Epithelial cell of esophagus (primary cell): Measurements from ENCODE around the gene OR5H15.
A peak's percentile ranks its signal among the peaks of the same experiment; 100 is the strongest.

Source experiments
- DNase-seq: peaks from one replicate; pipeline ENCODE4 v3.0.0; 2010; ENCODE audit warnings: low read depth
- H3K4me3 ChIP-seq: 2 replicates; pipeline ENCODE4 v1.5.1; 2011; ENCODE audit warnings: mild to moderate bottlenecking, low read length, control low read depth
- TF ChIP-seq, protein P1 (sequence below): IDR thresholded peaks from 2 replicates; pipeline ENCODE4 v1.5.1; 2011; ENCODE audit warnings: low read depth, mild to moderate bottlenecking, low read length, control low read depth, inconsistent platforms; ENCODE audit not compliant: insufficient read depth; ENCODE audit errors: missing control alignments

The OR5H15 gene

GRCh38 chr3:98199020-98199419 is 32.5 kb downstream of the OR5H15 start:
- TF ChIP-seq, protein P1, sequence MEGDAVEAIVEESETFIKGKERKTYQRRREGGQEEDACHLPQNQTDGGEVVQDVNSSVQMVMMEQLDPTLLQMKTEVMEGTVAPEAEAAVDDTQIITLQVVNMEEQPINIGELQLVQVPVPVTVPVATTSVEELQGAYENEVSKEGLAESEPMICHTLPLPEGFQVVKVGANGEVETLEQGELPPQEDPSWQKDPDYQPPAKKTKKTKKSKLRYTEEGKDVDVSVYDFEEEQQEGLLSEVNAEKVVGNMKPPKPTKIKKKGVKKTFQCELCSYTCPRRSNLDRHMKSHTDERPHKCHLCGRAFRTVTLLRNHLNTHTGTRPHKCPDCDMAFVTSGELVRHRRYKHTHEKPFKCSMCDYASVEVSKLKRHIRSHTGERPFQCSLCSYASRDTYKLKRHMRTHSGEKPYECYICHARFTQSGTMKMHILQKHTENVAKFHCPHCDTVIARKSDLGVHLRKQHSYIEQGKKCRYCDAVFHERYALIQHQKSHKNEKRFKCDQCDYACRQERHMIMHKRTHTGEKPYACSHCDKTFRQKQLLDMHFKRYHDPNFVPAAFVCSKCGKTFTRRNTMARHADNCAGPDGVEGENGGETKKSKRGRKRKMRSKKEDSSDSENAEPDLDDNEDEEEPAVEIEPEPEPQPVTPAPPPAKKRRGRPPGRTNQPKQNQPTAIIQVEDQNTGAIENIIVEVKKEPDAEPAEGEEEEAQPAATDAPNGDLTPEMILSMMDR = no peak
- peak; percentile 18 for DNase-seq
- no peak overlapping the region for H3K4me3 ChIP-seq

DNA sequence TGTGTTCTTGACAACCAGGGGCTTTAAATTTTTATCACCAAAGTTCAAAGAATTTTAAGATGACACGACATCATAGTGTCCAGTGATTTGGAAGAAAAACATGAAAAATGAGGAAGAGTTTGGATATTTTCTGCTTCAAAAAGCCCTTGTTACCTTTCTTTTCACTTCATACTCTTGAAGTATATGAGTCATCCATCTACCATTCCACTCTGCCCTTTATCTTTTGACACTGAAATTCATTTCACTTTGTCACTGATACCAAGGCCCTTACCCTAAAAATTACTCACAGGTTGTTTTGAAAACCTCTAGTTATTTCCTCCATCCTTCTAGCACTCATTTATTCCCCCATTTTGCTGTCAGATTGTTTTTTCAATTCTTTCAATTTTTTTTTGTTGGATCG is 42.7 kb downstream of the OR5H15 start:
- TF ChIP-seq, protein P1 = no peak
- no peak for DNase-seq
- no peak overlapping the region for H3K4me3 ChIP-seq

- TF ChIP-seq, protein P1 = no peak
- no peak for DNase-seq
- H3K4me3 ChIP-seq = no peak overlapping the region
These were observed 46.8 kb downstream of the OR5H15 start for GRCh38 chr3:98213276-98213675.

- no peak overlapping the region for H3K4me3 ChIP-seq
- no peak for DNase-seq
- TF ChIP-seq, protein P1 = no peak
These were observed 48.6 kb downstream of the OR5H15 start for GRCh38 chr3:98215051-98215450.
